ENCODE measurements around the gene PER2. TPM values are rescaled to one million over a fixed set of nuclear protein-coding genes. Genes with fewer than 3 reads are reported as not detected.

The PER2 gene
- total RNA-seq, 4 donors from 2014 or later, result 6.2 to 28.0 (median 12.0) TPM

DNA sequence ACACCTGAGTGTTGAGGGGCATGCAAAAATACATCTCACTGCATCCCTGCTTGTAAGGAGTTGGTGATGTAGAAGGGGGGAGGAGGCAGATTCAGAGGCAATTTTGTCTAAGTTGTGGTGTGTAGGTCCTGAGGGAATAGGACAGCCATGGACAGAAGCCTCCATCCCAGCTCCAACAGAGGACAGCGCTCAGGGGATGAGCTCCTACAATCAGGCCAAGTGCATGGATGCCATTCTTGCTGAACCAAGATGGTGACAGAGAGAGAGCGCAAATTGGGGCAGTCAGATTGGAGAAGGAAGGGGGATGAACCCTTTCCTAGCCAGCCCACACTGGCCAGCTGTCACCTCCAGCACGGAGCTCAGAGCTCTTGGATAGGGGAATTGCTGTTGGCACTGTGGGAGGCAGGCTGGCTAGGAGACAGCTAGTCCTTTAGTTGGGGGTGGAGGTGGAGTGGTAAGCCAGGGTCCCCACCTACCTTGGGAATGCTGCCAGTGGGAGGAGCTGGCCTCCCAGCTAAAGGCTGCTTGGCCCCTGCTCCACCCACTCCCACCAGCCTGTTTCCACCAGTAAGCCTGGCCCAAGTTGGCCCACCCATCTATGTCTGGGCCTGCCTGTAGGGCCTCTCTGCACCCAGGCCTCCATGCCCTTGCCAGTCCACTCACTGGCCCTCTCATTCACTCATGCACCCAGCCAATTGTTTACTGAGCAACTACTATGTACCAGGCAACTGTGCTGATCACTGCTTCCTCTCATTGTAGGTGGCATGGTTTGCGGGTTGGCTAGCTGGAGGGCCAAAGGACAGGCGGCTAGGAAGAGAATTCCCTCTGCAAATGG is 2.5 kb upstream of the PER2 start:
- Histone ChIP-seq H3K36me3 (no peaks in the 10 kb centered on the region), H3K9me3 (no peaks in the 10 kb centered on the region), H3K4me1 (peaks cover 29 to 50% (median 34%) of the 10 kb centered on the region in 3 donors), H3K4me3 (no peak overlapping the region), H3K27ac (peak overlapping the region; percentile 80 to 98 (median 96)), H3K27me3 (no peaks in the 10 kb centered on the region)
- intact Hi-C loops (cut with DNase I), result no loop called here
- no peak for TF ChIP-seq POLR2A (IDR thresholded peaks at IDR 0.05)
- TF ChIP-seq, protein P1, sequence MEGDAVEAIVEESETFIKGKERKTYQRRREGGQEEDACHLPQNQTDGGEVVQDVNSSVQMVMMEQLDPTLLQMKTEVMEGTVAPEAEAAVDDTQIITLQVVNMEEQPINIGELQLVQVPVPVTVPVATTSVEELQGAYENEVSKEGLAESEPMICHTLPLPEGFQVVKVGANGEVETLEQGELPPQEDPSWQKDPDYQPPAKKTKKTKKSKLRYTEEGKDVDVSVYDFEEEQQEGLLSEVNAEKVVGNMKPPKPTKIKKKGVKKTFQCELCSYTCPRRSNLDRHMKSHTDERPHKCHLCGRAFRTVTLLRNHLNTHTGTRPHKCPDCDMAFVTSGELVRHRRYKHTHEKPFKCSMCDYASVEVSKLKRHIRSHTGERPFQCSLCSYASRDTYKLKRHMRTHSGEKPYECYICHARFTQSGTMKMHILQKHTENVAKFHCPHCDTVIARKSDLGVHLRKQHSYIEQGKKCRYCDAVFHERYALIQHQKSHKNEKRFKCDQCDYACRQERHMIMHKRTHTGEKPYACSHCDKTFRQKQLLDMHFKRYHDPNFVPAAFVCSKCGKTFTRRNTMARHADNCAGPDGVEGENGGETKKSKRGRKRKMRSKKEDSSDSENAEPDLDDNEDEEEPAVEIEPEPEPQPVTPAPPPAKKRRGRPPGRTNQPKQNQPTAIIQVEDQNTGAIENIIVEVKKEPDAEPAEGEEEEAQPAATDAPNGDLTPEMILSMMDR (IDR thresholded peaks at IDR 0.05), result no peak
- WGBS, 2 donors, result 73 to 87% methylated on average over 3 of the region's 5 CpGs
- no peak for DNase-seq

DNA sequence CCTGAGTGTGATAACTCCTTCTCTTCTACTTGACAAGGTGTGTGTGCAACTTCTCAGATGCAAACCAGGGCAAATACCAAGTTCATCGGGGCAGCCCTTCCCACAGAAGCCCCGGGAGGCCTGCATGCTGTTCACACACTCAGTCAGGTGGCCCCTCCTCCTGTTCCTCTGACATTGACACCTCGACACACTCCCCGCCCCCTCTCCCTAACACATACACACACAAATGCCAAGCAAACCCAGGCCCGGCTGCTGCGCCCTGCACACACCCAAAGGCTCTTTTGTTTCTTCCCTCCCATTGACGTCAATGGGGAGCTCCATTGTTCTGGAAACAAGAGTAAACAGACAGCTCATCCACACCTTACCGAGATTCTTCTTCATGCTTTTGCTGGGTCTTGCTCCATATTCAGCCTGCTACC is 1.7 kb upstream of the PER2 start:
- H3K4me1 ChIP-seq, result peaks cover 36 to 58% (median 39%) of the 10 kb centered on the region in 3 donors
- peak overlapping the region in 2 of 4 donors; percentile 87 to 97 for H3K4me3 ChIP-seq
- WGBS, 2 donors, result 14 to 20% methylated on average over 7 to 8 of the region's 8 CpGs
- peak overlapping the region; percentile 94 to 99 (median 98) for H3K27ac ChIP-seq
- TF ChIP-seq, protein P1 (IDR thresholded peaks at IDR 0.05), result no peak
- peak in 3 of 4 donors; percentile 21 to 74 (median 53) for TF ChIP-seq POLR2A (IDR thresholded peaks at IDR 0.05)
- peak; percentile 25 for DNase-seq
- H3K36me3 ChIP-seq, result no peaks in the 10 kb centered on the region
- H3K27me3 ChIP-seq, result no peaks in the 10 kb centered on the region
- intact Hi-C loops (cut with DNase I), result no loop called here
- no peaks in the 10 kb centered on the region for H3K9me3 ChIP-seq

DNA sequence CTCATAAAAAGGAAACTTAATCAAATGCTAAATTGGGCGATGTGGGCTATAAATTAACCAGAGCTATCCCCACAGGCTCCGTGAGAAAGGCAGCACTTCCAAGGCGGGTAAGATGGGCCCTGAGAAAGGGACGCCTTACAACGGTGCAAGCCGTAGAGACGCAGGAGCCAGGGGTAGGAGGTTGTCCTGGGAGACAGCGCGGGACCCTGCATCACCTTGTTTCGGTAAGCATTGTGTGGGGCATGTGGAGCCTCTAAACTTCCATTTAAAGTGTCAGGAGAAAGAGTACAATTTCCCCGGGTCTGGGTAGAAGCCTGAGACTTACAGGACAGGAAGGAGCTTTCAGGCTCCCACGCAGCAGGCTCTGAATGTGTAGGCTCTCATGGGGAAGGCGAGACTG is 1.2 kb upstream of the PER2 start:
- no peak for TF ChIP-seq POLR2A (IDR thresholded peaks at IDR 0.05)
- TF ChIP-seq, protein P1 (IDR thresholded peaks at IDR 0.05), result no peak
- no peaks in the 10 kb centered on the region for H3K9me3 ChIP-seq
- intact Hi-C loops (cut with DNase I), result no loop called here
- 11 to 28% methylated on average over 12 to 13 of the region's 13 CpGs for WGBS, 2 donors
- no peak for DNase-seq
- H3K27me3 ChIP-seq, result no peaks in the 10 kb centered on the region
- H3K4me1 ChIP-seq, result peaks cover 41 to 63% (median 45%) of the 10 kb centered on the region in 3 donors
- H3K36me3 ChIP-seq, result no peaks in the 10 kb centered on the region
- peak overlapping the region; percentile 80 to 97 (median 86) for H3K4me3 ChIP-seq
- H3K27ac ChIP-seq, result peak overlapping the region; percentile 94 to 99 (median 98)

DNA sequence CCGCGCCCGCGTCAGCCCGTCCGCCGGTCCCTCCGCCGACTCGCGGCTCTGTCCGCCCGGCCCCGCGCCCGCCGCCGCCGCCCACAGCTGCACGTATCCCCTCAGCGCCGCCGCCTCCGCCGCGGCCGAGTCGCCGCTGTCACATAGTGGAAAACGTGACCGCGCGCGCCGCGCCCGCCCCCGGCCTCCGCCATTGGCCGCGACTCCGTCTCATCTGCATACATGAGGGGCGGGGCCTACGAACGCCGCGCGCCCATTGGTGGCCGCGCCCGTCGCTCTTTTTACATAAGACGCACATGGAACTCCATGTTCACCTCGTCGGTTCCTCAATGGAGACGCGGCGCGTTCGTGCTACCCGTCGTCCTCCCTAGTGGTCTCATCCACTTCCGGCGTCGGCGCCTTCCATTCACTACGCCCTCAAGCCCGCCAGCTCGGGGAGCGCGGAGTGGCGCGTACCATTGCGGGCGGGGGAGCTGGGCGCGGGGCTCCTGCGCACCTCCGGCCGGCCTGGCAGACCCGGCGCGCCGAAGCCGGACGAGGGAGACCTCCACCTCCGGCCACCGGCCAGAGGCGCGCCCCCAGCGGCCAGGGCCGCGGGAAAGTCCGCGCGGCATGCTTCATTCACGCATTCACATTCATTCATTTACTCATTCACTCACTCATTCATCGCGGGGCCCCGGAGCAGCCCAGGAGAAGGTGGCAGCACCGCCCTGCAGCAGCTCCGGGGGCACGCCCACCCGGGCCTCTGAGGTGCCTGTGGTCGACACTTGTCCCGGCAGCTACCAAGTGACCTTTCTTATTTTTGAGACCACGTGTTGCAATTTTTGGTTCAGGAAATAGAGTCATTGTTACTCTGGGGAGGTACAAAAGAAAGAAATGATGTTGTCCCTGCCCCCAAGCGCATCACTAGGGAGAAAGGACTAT is 502 bp upstream of the PER2 start:
- Histone ChIP-seq H3K27ac (peak overlapping the region; percentile 94 to 99 (median 98)), H3K4me1 (peaks cover 43 to 70% (median 49%) of the 10 kb centered on the region in 3 donors), H3K4me3 (peak overlapping the region; percentile 80 to 97 (median 86)), H3K9me3 (no peaks in the 10 kb centered on the region), H3K27me3 (no peaks in the 10 kb centered on the region), H3K36me3 (no peaks in the 10 kb centered on the region)
- 0 to 2% methylated on average over 11 to 41 of the region's 108 CpGs for WGBS, 2 donors
- intact Hi-C loops (cut with DNase I), result no loop called here
- DNase-seq, result peak; percentile 93
- peak in 3 of 4 donors; percentile 69 to 89 (median 78) for TF ChIP-seq POLR2A (IDR thresholded peaks at IDR 0.05)
- TF ChIP-seq, protein P1 (IDR thresholded peaks at IDR 0.05), result peak in 4 of 6 experiments; percentile 16 to 49 (median 34)

Data from esophagus squamous epithelium (tissue), 5 donors.